K562 (cell line): ENCODE data around the gene GPR42. TPM values are rescaled to one million over a fixed set of nuclear protein-coding genes. Genes with fewer than 3 reads are reported as not detected.

ENCODE experiments used
- ATAC-seq: fragments of 200-7000 bp; cut with Tn5 transposase; 3 replicates; pipeline ENCODE4 v1.9.1; 2020; ENCODE audit warnings: moderate library complexity
- BruUV-seq: library from RNA; stranded (reverse); fragments of 400-500 nt; replicated peaks from 2 replicates; lab custom pipeline; 2021; lab: Mats Ljungman, UMichigan
- CTCF ChIA-PET: fragments of 300-600 bp; formaldehyde crosslinking; extraction: SDS; loops from one replicate; lab custom pipeline; 2021; ENCODE audit warnings: low intra/inter-chr PET ratio; lab: Yijun Ruan, JAX
- POLR2A ChIA-PET: fragments of 300-600, 350-650 bp; sonication (Branson Sonifier 250); formaldehyde crosslinking; extraction: SDS; loops from one replicate; lab custom pipeline; 2021; ENCODE audit warnings: antibody characterized with exemption, inconsistent platforms; lab: Yijun Ruan, JAX
- DNase-seq, 4 experiments: peaks; one replicate each; pipeline versions ENCODE4 v3.0.0 to v3.0.0-alpha.2; 2011 to 2018; ENCODE audit warnings: low spot score in 3 of 4, mixed read lengths in 3 of 4; ENCODE audit errors: extremely low read depth in 1 of 4
- FAIRE-seq: peaks from 2 replicates; lab custom pipeline; 2011; peaks lifted over from hg19 to GRCh38; lab: Jason Lieb, UNC
- H2AFZ ChIP-seq: 2 replicates; pipeline ENCODE4 v1.6.0; 2011; ENCODE audit warnings: low read depth, low read length, control low read depth, inconsistent platforms
- H3K27ac ChIP-seq: fragments of 200-600 bp; 3 replicates; pipeline ENCODE4 v1.8.0; 2011; ENCODE audit warnings: low read depth, mild to moderate bottlenecking, control low read depth, inconsistent platforms, low read length, moderate library complexity, mixed read lengths; ENCODE audit errors: extremely low read depth
- H3K27me3 ChIP-seq, 2 experiments: fragments of 300-600 bp in 1 of 2; 2 replicates in 1 of 2; 3 replicates in 1 of 2; pipeline versions ENCODE4 v1.6.0 to v1.8.0; 2011; ENCODE audit warnings: inconsistent platforms in 2 of 2, low read length in 2 of 2, mild to moderate bottlenecking in 1 of 2, mixed read lengths in 1 of 2, moderate library complexity in 1 of 2; ENCODE audit not compliant: control insufficient read depth in 2 of 2, insufficient read depth in 2 of 2
- H3K36me3 ChIP-seq: fragments of 300-600 bp; 3 replicates; pipeline ENCODE4 v1.8.0; 2011; ENCODE audit warnings: mild to moderate bottlenecking, low read length, inconsistent platforms; ENCODE audit not compliant: control insufficient read depth, insufficient read depth
- H3K4me1 ChIP-seq, 2 experiments: fragments of 200-600 bp in 1 of 2; replicated peaks in 1 of 2; 2 replicates in 1 of 2; 3 replicates in 1 of 2; pipeline versions ENCODE4 v1.5.1 to v1.8.0; 2011; ENCODE audit warnings: inconsistent platforms in 2 of 2, low read length in 2 of 2, mild to moderate bottlenecking in 1 of 2, mixed read lengths in 1 of 2, moderate library complexity in 1 of 2; ENCODE audit not compliant: control insufficient read depth in 2 of 2, insufficient read depth in 2 of 2
- H3K4me2 ChIP-seq: 2 replicates; pipeline ENCODE4 v1.6.1; 2011; ENCODE audit warnings: low read length, control low read depth, inconsistent platforms, mixed read lengths; ENCODE audit not compliant: insufficient read depth
- H3K4me3 ChIP-seq: fragments of 200-600 bp; sonication (generic), shearing (Covaris generic); 2 replicates; pipeline ENCODE4 v1.5.1; 2016; ENCODE audit warnings: control low read depth, inconsistent platforms
- H3K79me2 ChIP-seq: fragments of 200-600 bp; 3 replicates; pipeline ENCODE4 v1.8.0; 2011; ENCODE audit warnings: low read length, inconsistent platforms; ENCODE audit not compliant: control insufficient read depth, insufficient read depth
- H3K9ac ChIP-seq, 2 experiments: 2 replicates each; pipeline versions ENCODE4 v1.6.0 to v1.6.1; 2011; ENCODE audit warnings: low read depth in 2 of 2, low read length in 2 of 2, control low read depth in 1 of 2, inconsistent platforms in 1 of 2, mild to moderate bottlenecking in 1 of 2, mixed read lengths in 1 of 2; ENCODE audit not compliant: insufficient read depth in 1 of 2
- H3K9me1 ChIP-seq: one replicate; pipeline ENCODE4 v1.6.0; 2011; ENCODE audit warnings: inconsistent platforms, mild to moderate bottlenecking, low read length, moderate library complexity; ENCODE audit not compliant: control insufficient read depth, insufficient read depth
- H3K9me3 ChIP-seq: replicated peaks from 2 replicates; pipeline ENCODE4 v1.5.1; 2011; ENCODE audit warnings: low read depth, low read length, inconsistent platforms; ENCODE audit not compliant: control insufficient read depth, insufficient read depth
- H4K20me1 ChIP-seq: replicated peaks from 2 replicates; pipeline ENCODE4 v1.6.1; 2011; ENCODE audit warnings: low read length, inconsistent platforms, mixed read lengths; ENCODE audit not compliant: control insufficient read depth, insufficient read depth
- ATF3 ChIP-seq, 2 experiments: fragments of 450-650 bp in 1 of 2; sonication (generic) in 1 of 2; formaldehyde crosslinking in 1 of 2; IDR thresholded peaks in 1 of 2; conservative IDR thresholded peaks in 1 of 2; 2 replicates each; pipeline versions ENCODE4 v1.6.1 to v1.8.1; 2016 to 2023; ENCODE audit warnings: mild to moderate bottlenecking in 2 of 2, moderate library complexity in 2 of 2, inconsistent platforms in 1 of 2, missing genetic modification reagents in 1 of 2
- BDP1 ChIP-seq: IDR thresholded peaks from 3 replicates; pipeline ENCODE4 v1.6.1; 2011; ENCODE audit not compliant: insufficient read length, insufficient read depth
- DNMT1 ChIP-seq: fragments of 450-650 bp; IDR thresholded peaks from 2 replicates; pipeline ENCODE4 v1.6.1; 2016; ENCODE audit warnings: antibody characterized with exemption, mild to moderate bottlenecking
- JUNB ChIP-seq: fragments of 450-650 bp; formaldehyde crosslinking; conservative IDR thresholded peaks from 2 replicates; pipeline ENCODE4 v1.4.0; 2020; ENCODE audit warnings: mild to moderate bottlenecking
- MTA3 ChIP-seq: fragments of 450-650 bp; formaldehyde crosslinking; IDR thresholded peaks from 2 replicates; pipeline ENCODE4 v1.6.1; 2017; ENCODE audit warnings: mild to moderate bottlenecking, borderline replicate concordance
- POLR2AphosphoS2 ChIP-seq: IDR thresholded peaks from 2 replicates; pipeline ENCODE4 v1.6.1; 2012; ENCODE audit warnings: low read length, improper control_type of control experiment
- RREB1 ChIP-seq: fragments of 250-450 bp; sonication (Bioruptor Pico); IDR thresholded peaks from 2 replicates; pipeline ENCODE4 v1.4.0; 2020
- SAFB2 ChIP-seq: fragments of 200-400 bp; formaldehyde crosslinking; IDR thresholded peaks from 2 replicates; pipeline ENCODE4 v1.6.1; 2018; ENCODE audit warnings: borderline replicate concordance, low read length, low read depth, moderate library complexity; ENCODE audit not compliant: severe bottlenecking
- SAP30 ChIP-seq: fragments of 200-600 bp; sonication (generic); IDR thresholded peaks from 2 replicates; pipeline ENCODE4 v1.6.1; 2012; ENCODE audit warnings: borderline replicate concordance, low read depth, mild to moderate bottlenecking, moderate library complexity, low read length, control low read depth, inconsistent platforms; ENCODE audit not compliant: insufficient read depth, poor library complexity, severe bottlenecking
- SMARCA5 ChIP-seq: fragments of 450-650 bp; IDR thresholded peaks from 2 replicates; pipeline ENCODE4 v1.6.1; 2016
- SRSF9 ChIP-seq: fragments of 200-400 bp; formaldehyde crosslinking; IDR thresholded peaks from 2 replicates; pipeline ENCODE4 v1.6.1; 2017; ENCODE audit warnings: low read depth, low read length, borderline replicate concordance
- TEAD2 ChIP-seq: fragments of 450-650 bp; IDR thresholded peaks from 2 replicates; pipeline ENCODE4 v1.6.1; 2016; ENCODE audit warnings: missing genetic modification characterization, control low read depth, missing compliant biosample characterization
- ZNF146 ChIP-seq: IDR thresholded peaks from one replicate; pipeline ENCODE4 v1.6.1; 2018; ENCODE audit warnings: missing compliant biosample characterization; ENCODE audit not compliant: unreplicated experiment
- WGBS: fragments of 100-300 bp; shearing (Covaris generic); methylation state at CpG from one replicate; pipeline ENCODE4 v1.1.6; 2016; ENCODE audit warnings: low coverage, mixed read lengths; ENCODE audit not compliant: insufficient coverage; ENCODE audit errors: missing lambda C conversion rate; 5-methylcytosine and 5-hydroxymethylcytosine counted together
- in situ Hi-C: fragments of 300-500 bp; cut with MboI; formaldehyde crosslinking; loops from 4 replicates; pipeline ENCODE4 v1.15.0; 2018; ENCODE audit warnings: inconsistent platforms, mixed read lengths
- intact Hi-C: fragments of 100-400 bp; cut with micrococcal nuclease; formaldehyde crosslinking; loops from 2 replicates; pipeline ENCODE4 v1.14.2; 2022
- polyA plus RNA-seq, 8 experiments: library from polyadenylated mRNA; depleted of rRNA in 4 of 8; stranded (reverse) in 5 of 8; unstranded in 3 of 8; fragments of >200 nt; fragmentation: Nextera tagmentation in 2 of 8; fragmentation: Illumina TruSeq in 1 of 8; extraction: Ambion mirVana in 2 of 8; extraction: Trizol in 1 of 8; gene quantifications; 2 replicates each; pipeline versions ENCODE4 v1.2.1 to v1.2.3, GENCODE V29; 2011 to 2014; ENCODE audit warnings: inconsistent platforms in 1 of 8, missing spikeins in 1 of 8
- total RNA-seq, 7 experiments: library from RNA; depleted of rRNA in 6 of 7; stranded (reverse); fragments of >200 nt in 6 of 7; fragmentation: Illumina TruSeq in 2 of 7; extraction: Trizol in 2 of 7; gene quantifications; 2 replicates each; pipeline versions ENCODE4 v1.2.1 to v1.2.3, GENCODE V29; 2011 to 2021; ENCODE audit warnings: low replicate concordance in 1 of 7

The GPR42 gene
- total and polyA plus RNA-seq, 9 of the 15 experiments (the other 6 are each of a cell fraction or from before 2014, with no cell fraction given), result not detected

DNA sequence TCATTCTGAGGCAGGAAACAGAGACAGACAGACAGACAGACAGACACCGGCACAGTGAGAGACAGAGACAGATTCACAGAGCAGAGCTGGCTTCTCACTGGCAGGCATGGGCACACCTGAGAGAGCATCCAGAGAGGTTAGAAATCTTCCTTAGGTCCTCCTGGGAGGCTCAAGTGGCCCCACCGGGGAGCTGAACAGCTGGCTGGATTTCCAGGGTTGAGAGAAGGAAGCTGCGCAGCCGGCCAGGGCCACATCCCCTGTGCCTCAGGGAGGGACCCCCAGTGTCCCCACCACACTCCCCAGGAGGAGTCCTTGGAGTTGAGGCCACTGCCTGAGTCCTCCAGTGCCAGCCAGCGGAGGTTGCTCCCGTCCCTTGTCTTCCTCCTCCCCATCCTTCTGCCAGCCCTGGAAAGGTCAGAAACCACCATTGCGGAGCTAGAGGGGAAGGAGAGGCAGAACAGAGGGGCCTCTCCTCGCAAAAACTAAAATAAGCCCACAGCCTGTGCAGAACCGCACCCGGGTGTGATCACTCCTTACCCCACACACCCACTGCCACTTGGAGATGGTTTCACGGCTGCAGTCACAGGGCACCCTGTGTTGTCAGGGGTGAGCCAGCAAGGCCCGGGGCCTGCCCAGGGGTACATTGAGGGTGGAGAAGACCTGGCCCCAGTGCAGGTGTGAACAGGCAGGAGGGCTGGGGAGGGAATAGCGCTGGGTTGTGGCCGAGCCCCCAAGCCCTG, 8.4 kb upstream of the GPR42 start:
- in situ Hi-C loops (no loop called here), intact Hi-C loops (no loop called here)
- BruUV-seq, result no TSS peak
- Histone ChIP-seq H3K27ac (no peak overlapping the region), H3K9ac (no peak overlapping the region), H3K9me3 (no peaks in the 10 kb centered on the region), H3K9me1 (no peaks in the 10 kb centered on the region), H3K36me3 (no peaks in the 10 kb centered on the region), H2AFZ (no peak overlapping the region), H3K79me2 (no peaks in the 10 kb centered on the region), H3K27me3 (peaks cover 25 to 55% of the 10 kb centered on the region in 2 experiments), H3K4me3 (no peak overlapping the region), H4K20me1 (no peaks in the 10 kb centered on the region), H3K4me2 (no peak overlapping the region), H3K4me1 (no peaks in the 10 kb centered on the region)
- ATAC-seq, result no peak
- ChIA-PET POLR2A (interaction anchor here (0.6 to 1.0 kb wide), 2 partner anchors 11 to 15 kb away, joined by 3 to 6 read pairs; no protein-coding TSS in a partner anchor), CTCF (no interaction called here)
- DNase-seq, result peak in 1 of 4 experiments; percentile 4
- WGBS, result 0% methylated on average over 5 of the region's 14 CpGs
- FAIRE-seq, result no peak
- TF ChIP-seq SMARCA5 (no peak), SAFB2 (no peak), ZNF146 (CRISPR knock-in tag) (no peak), POLR2AphosphoS2 (no peak), DNMT1 (no peak), MTA3 (no peak), SAP30 (no peak), TEAD2 (tag) (no peak), JUNB (CRISPR knock-in tag) (no peak), SRSF9 (no peak), BDP1 (no peak), ATF3 (IDR thresholded peaks at IDR 0.05) (no peak), ATF3 (CRISPR knock-in tag; conservative IDR thresholded peaks at IDR 0.05) (no peak), RREB1 (no peak)
